GM12865 (cell line): ENCODE measurements around the gene DLG5.

Experiments used
- DNase-seq: peaks from one replicate; pipeline ENCODE4 v3.0.0; 2010; ENCODE audit warnings: low read depth
- H3K4me3 ChIP-seq: 2 replicates; pipeline ENCODE4 v1.5.1; 2011; ENCODE audit warnings: mild to moderate bottlenecking, low read depth, low read length, control low read depth
- CTCF ChIP-seq: IDR thresholded peaks from 2 replicates; pipeline ENCODE4 v1.5.1; 2011; ENCODE audit warnings: low read length, control low read depth, low read depth, inconsistent platforms; ENCODE audit not compliant: insufficient read depth; ENCODE audit errors: missing control alignments

The DLG5 gene

GRCh38 chr10:77855404-77856155 lies 71.0 kb downstream of the DLG5 start:
- no peak for DNase-seq
- no peak for TF ChIP-seq CTCF
- no peak overlapping the region for H3K4me3 ChIP-seq

GRCh38 chr10:77854115-77854514 lies 72.4 kb downstream of the DLG5 start:
- no peak for TF ChIP-seq CTCF
- no peak for DNase-seq
- H3K4me3 ChIP-seq, result no peak overlapping the region

- TF ChIP-seq CTCF, result no peak
- H3K4me3 ChIP-seq, result no peak overlapping the region
- DNase-seq, result no peak
Measured at GRCh38 chr10:77853256-77853655, 73.3 kb downstream of the DLG5 start.

- no peak for DNase-seq
- TF ChIP-seq CTCF, result no peak
- no peak overlapping the region for H3K4me3 ChIP-seq
Measured at GRCh38 chr10:77850620-77851231, 75.8 kb downstream of the DLG5 start.

- peak; percentile 49 for DNase-seq
- no peak for TF ChIP-seq CTCF
- no peak overlapping the region for H3K4me3 ChIP-seq
Measured at GRCh38 chr10:77849039-77849664, 77.4 kb downstream of the DLG5 start.

- TF ChIP-seq CTCF, result peak; percentile 93
- DNase-seq, result peak; percentile 65
- no peak overlapping the region for H3K4me3 ChIP-seq
Measured at GRCh38 chr10:77846718-77847311, 79.7 kb downstream of the DLG5 start.
